Subcutaneous preadipocyte (primary cell): ENCODE data around the gene FAM217A. TPM values are rescaled to one million over a fixed set of nuclear protein-coding genes. Genes with fewer than 3 reads are reported as not detected.

ENCODE experiments used
- total RNA-seq: library from RNA; depleted of rRNA; stranded (reverse); fragments of >200 nt; gene quantifications from 2 replicates; pipeline ENCODE4 v1.2.3, GENCODE V29; 2012

Gene FAM217A, protein sequence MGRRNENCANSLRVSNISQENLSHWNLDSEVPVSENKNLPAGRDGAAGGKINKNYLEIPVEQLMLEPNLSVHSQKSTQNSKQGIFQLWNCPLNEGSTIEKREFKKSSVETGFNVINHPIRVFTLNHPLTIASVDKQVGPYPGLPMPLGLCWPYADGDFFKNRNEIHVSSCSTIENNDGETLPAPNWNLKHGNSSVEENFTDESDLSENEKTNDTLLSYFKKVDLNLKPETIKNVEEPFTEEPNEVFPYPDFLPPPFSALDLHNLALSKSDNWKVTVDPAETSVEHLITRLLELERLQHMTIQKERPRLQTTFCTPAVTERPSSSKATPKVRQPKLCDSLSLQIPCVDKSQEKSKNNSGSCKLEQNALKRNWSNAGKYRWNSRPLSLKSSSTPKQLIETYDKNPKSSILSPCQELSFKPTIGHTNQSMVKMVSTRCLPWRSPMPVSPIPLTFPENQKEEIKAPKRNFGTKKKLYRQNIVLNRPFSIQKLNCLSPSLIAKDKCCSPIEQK
- total RNA-seq = not detected in 2 replicates

DNA sequence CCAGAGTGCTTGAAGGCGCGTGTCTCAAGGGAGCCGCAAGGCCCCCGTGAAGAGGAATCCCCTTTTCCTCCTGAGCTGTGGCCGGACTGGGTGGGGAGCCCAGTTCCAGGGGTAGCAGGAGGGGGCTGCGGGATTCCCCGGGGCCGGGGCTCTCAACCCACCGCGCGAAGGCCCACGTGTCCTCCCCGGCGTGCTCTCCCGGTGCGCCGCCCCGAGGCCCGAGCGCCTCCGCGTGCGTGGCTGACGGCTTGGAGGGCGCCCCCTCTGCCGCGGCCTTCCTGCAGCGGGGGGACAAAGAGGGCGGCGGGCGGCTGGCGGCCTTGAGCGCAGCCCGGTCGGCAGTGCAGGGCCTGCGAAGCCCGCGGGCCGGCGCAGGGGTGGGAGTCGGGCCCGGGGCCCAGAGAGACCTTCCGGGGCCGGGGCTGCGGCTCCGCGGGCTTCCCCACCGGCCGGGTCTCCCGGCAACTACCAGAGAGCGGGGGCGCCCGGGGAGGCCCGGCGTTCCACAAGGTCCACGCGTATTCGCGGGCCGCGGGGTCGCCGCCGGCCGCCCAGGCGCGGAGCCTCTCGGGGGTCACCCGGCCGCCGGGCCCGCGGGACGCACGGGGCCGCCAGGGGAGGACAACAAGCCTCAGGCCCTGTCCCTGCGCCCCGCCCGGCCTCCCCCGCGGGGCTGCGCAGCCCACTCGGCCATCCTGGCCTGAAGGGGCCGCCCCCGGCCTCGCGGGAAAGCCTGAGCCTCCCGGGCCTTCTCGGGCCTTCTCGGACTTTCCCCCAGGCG is at the start of gene FAM217A:
Gene FAM217A, minus strand, starts transcription at position 447 of the 781 bp plus-strand sequence. CDS start 1,723 bp downstream, outside the sequence.

Other genes with a start within 250 kb of the FAM217A start
- 3.9 and 6.6 TPM in 2 replicates for gene FAM50B, start 229.8 kb downstream of the FAM217A start, total RNA-seq
- gene ECI2, start 56.4 kb upstream of the FAM217A start, total RNA-seq = 88.9 and 96.3 TPM in 2 replicates